GM19372 (cell line): ENCODE data around the gene KLHL18.
A peak's percentile ranks its signal among the peaks of the same experiment; 100 is the strongest.
"Not testable (repeated sequence)": the region's sequence is repeated elsewhere in the genome, so short reads cannot be mapped to it uniquely, and the experiment has no call there.

Source experiments
- ATAC-seq: cut with Tn5 transposase; IDR thresholded peaks from one replicate; pipeline ENCODE4 v1.9.1; 2021; ENCODE audit warnings: mild to moderate bottlenecking, low read depth, moderate library complexity; ENCODE audit not compliant: unreplicated experiment

KLHL18 gene

GRCh38 chr3:47348411-47349154 lies 65.8 kb downstream of the KLHL18 start:
- ATAC-seq, result no peak

DNA sequence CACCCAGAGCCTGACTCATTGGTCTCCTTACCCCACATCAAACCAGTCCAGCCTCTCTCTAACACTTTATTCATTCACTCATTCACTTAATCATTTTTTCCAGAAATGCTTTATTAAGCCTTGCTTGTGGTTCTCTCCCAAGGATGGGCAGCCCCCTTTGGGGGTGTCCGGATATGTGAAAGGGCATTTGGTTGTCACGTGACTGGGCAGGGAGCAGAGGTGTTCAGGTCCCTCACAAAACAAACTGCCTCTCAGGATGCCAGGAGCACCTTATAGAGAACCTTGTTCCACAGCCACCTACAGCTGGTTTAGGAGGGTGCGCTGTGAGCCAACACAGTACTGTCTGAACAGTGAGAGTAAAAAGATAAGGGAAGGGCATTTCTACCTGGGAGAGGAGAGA lies 72.3 kb downstream of the KLHL18 start:
- ATAC-seq, result no peak

GRCh38 chr3:47356201-47356600 lies 73.5 kb downstream of the KLHL18 start:
- no peak for ATAC-seq

GRCh38 chr3:47359323-47359722 lies 76.6 kb downstream of the KLHL18 start:
- no peak for ATAC-seq

- not testable (repeated sequence) for ATAC-seq
These were observed 77.4 kb downstream of the KLHL18 start for GRCh38 chr3:47360110-47360517.

DNA sequence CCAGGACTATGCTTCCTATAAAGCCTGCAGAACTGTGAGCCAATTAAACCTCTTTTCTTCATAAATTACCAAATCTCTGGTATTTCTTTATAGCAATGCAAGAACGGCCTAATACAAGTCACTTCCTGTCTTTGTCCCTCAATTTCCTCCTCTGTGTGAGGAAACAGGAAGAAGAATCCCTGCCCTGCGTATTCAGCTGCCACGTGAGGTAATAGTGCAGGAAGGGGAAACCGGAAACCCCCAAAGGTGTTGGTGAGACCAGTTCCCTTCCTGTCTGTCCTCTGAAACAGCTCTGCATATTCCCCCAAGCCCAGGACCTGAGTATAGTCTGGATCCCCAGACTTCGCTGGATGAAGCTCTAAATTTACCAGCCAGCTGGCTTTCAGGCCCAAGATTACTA lies 80.0 kb downstream of the KLHL18 start:
- ATAC-seq, result no peak

- ATAC-seq, result no peak
These were observed 82.7 kb downstream of the KLHL18 start for GRCh38 chr3:47365213-47366153.

DNA sequence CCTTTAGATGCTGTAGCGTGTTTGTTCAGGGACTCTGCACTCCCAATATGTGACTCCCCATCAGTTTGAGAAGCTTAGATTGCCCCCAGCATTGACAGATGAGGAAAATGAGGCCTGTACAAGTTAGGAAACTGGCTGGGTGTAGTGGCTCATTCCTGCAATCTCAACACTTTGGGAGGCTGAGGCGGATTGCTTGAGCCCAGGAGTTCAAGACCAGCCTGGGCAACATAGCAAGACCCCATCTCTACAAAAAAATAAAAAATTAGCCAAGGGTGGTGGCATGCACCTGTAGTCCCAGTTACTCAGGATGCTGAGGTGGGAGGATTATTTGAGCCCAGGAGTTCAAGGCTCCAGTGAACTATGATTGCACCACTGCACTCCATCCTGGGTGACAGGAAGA lies 84.1 kb downstream of the KLHL18 start:
- ATAC-seq, result no peak

DNA sequence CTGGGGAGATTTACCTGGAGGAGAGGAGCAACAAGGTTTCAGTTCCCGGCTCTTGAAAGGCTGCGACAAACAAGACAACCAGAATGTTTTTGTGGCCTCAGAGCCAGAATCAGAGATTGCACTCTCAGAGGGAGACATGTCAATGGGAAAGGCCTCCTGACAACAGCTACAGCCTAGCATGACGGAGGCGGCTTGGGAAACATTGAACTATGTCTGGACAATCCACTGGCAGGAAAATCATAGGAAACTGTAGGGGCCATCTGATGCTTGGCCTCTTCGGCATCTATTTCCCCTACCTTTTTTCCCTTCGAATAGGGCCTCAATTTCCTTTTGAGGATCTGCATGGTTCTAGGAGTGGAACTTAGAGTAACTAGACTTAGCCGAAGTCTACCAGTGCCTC lies 84.9 kb downstream of the KLHL18 start:
- no peak for ATAC-seq

GRCh38 chr3:47370020-47370419 lies 87.3 kb downstream of the KLHL18 start:
- ATAC-seq, result not testable (repeated sequence)

GRCh38 chr3:47370887-47371697 lies 88.3 kb downstream of the KLHL18 start:
- no peak for ATAC-seq

GRCh38 chr3:47374587-47374986 lies 91.8 kb downstream of the KLHL18 start:
- ATAC-seq, result no peak

- no peak for ATAC-seq
These were observed 93.6 kb downstream of the KLHL18 start for GRCh38 chr3:47376393-47376792.

DNA sequence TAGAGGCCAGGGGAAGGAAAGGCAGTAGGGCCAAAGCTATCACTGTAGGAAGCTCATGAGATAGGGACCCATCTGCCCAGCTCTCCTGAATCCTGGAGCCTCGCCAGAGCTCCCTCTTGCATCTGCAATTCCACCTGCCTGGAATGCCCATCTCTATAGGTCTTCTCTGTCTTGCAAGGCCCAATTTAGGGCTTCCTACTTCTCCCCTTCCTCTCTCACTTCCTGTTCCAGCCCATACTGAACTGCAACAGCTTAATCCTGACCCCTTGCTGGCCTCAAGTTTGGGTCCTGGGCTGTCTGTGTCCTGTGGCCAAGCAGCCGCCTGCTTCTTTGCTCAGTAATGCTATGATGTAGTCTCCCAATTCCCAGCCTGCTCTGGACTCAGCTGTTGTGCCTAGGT lies 94.4 kb downstream of the KLHL18 start:
- no peak for ATAC-seq

GRCh38 chr3:47378869-47379268 lies 96.1 kb downstream of the KLHL18 start:
- ATAC-seq, result no peak

DNA sequence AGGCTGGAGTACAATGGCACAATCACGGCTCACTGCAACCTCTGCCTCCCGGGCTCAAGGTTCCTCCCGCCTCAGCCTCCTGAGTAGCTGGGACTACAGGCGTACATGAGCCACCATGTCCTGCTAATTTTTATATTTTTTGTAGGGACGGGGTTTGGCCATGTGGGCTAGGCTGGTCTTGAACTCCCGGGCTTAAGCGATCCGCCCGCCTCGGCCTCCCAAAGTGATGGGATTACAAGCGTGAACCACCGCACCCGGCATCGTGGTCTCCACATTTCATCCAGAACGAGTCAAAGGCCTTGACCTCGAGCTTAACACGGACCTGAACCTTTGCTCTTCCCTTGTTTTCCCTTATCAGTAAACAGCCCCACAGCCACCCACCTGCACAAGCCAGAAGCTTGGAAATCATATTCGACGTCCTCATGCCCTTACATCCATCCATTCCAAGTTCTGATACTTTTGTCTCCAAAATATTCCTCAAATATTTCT lies 96.7 kb downstream of the KLHL18 start:
- no peak for ATAC-seq

GRCh38 chr3:47380026-47380600 lies 97.4 kb downstream of the KLHL18 start:
- no peak for ATAC-seq

- peak; percentile 74 for ATAC-seq
These were observed 98.0 kb downstream of the KLHL18 start, which contains the start of gene PTPN23 for GRCh38 chr3:47380601-47381316. TSS of gene PTPN23 (plus strand) at chr3:47381021. CDS start at chr3:47381097, 76 bp downstream.

GRCh38 chr3:47381317-47382157 lies 98.8 kb downstream of the KLHL18 start:
- peak; percentile 53 for ATAC-seq
